ENCODE results near the gene KREMEN2. TPM values are rescaled to one million over a fixed set of nuclear protein-coding genes. Genes with fewer than 3 reads are reported as not detected.

The KREMEN2 gene
- total RNA-seq, 1 donor from 2014 or later, result 8.0 TPM

DNA sequence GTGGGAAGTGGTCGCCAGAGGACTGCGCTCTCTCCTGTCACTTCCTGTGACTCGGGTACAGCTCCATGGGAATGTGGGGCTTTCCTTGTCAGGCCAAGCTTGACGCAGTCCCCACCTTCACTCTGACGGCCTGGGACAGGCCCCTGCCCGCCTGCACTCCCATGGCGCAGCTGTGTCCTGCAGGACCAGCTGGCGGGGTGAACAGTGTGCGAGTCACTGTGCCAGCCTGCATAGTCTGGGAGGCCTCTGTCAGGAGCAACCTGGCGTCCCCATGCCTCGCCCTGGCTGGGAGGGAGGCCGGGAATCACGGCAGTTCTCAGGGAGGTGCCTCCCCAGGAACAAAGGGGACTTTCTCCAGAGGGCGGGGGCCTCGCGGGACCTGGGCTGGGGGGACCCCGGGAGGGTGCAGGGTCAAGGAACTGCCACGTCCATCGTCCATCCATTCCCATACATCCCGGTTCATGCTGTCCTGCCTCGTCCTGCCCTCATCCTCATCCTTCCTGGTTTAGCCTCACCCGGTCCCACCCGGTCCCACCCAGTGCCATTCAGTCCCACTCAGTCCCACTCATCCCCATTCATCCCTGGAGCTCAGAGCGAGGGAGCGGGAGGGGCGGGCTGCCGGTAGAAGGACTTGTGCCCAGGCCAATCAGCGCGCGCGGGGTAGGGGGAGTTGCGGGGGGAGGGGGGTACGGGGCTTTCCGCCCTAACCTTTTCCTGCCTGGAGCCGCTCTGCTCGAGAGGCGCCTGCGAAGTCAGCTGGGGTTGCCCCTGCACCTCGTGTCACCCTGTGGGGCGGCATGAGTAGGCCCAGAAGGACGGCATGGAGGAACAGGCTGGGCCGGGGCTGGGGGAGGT, 38.9 kb upstream of the KREMEN2 start:
- Histone ChIP-seq H2AFZ (ENCODE audit: low read depth, low read length) (no peak overlapping the region), H3K79me2 (ENCODE audit: insufficient read depth, low read length) (peaks cover 17% of the 10 kb centered on the region), H3K27ac (ENCODE audit: low read depth, low read length) (no peak overlapping the region), H3K36me3 (ENCODE audit: insufficient read depth, low read length) (peaks cover 9% of the 10 kb centered on the region), H3K4me3 (ENCODE audit: insufficient read depth, low read depth, low read length) (no peak overlapping the region), H4K20me1 (ENCODE audit: insufficient read depth, low read length) (peaks cover 41% of the 10 kb centered on the region), H3K9me3 (ENCODE audit: insufficient read depth, low read depth, low read length) (no peaks in the 10 kb centered on the region), H3K27me3 (ENCODE audit: insufficient read depth, low read length) (no peaks in the 10 kb centered on the region), H3K9ac (ENCODE audit: low read length) (no peak overlapping the region), H3K4me1 (ENCODE audit: insufficient read depth, low read length) (peaks cover 6% of the 10 kb centered on the region), H3K4me2 (ENCODE audit: low read length) (no peak overlapping the region)
- no peaks in the 10 kb centered on the region for H3K4me1 Mint-ChIP-seq (ENCODE audit: low read depth, unreplicated experiment)
- peaks cover 11% of the 10 kb centered on the region for H3K9me3 Mint-ChIP-seq (ENCODE audit: unreplicated experiment)
- no peak for TF ChIP-seq EZH2 (IDR thresholded peaks at IDR 0.05; ENCODE audit: insufficient read depth, low read length)
- TF ChIP-seq, protein P1, sequence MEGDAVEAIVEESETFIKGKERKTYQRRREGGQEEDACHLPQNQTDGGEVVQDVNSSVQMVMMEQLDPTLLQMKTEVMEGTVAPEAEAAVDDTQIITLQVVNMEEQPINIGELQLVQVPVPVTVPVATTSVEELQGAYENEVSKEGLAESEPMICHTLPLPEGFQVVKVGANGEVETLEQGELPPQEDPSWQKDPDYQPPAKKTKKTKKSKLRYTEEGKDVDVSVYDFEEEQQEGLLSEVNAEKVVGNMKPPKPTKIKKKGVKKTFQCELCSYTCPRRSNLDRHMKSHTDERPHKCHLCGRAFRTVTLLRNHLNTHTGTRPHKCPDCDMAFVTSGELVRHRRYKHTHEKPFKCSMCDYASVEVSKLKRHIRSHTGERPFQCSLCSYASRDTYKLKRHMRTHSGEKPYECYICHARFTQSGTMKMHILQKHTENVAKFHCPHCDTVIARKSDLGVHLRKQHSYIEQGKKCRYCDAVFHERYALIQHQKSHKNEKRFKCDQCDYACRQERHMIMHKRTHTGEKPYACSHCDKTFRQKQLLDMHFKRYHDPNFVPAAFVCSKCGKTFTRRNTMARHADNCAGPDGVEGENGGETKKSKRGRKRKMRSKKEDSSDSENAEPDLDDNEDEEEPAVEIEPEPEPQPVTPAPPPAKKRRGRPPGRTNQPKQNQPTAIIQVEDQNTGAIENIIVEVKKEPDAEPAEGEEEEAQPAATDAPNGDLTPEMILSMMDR (IDR thresholded peaks at IDR 0.05; ENCODE audit: insufficient read depth, low read depth, low read length), result no peak
- FAIRE-seq (no peak), DNase-seq (ENCODE audit: low read depth) (no peak)
- peak overlapping the region; percentile 34 for H3K27ac Mint-ChIP-seq (ENCODE audit: unreplicated experiment)
- peaks cover 21% of the 10 kb centered on the region for H3K36me3 Mint-ChIP-seq (ENCODE audit: low read depth, unreplicated experiment)
- H3K27me3 Mint-ChIP-seq (ENCODE audit: low read depth, unreplicated experiment), result no peaks in the 10 kb centered on the region
- H3K4me3 Mint-ChIP-seq (ENCODE audit: unreplicated experiment), result no peak overlapping the region

GRCh38 chr16:2925951-2926649, 38.0 kb upstream of the KREMEN2 start:
- Mint-ChIP-seq H3K36me3 (ENCODE audit: low read depth, unreplicated experiment) (peaks cover 21% of the 10 kb centered on the region), H3K27me3 (ENCODE audit: low read depth, unreplicated experiment) (no peaks in the 10 kb centered on the region), H3K4me1 (ENCODE audit: low read depth, unreplicated experiment) (no peaks in the 10 kb centered on the region), H3K4me3 (ENCODE audit: unreplicated experiment) (no peak overlapping the region), H3K9me3 (ENCODE audit: unreplicated experiment) (peaks cover 11% of the 10 kb centered on the region), H3K27ac (ENCODE audit: unreplicated experiment) (no peak overlapping the region)
- H4K20me1 ChIP-seq (ENCODE audit: insufficient read depth, low read length), result peaks cover 37% of the 10 kb centered on the region
- no peak overlapping the region for H3K9ac ChIP-seq (ENCODE audit: low read length)
- peaks cover 6% of the 10 kb centered on the region for H3K4me1 ChIP-seq (ENCODE audit: insufficient read depth, low read length)
- DNase-seq (ENCODE audit: low read depth), result no peak
- H3K36me3 ChIP-seq (ENCODE audit: insufficient read depth, low read length), result peaks cover 9% of the 10 kb centered on the region
- no peak overlapping the region for H3K27ac ChIP-seq (ENCODE audit: low read depth, low read length)
- H3K4me2 ChIP-seq (ENCODE audit: low read length), result no peak overlapping the region
- H3K27me3 ChIP-seq (ENCODE audit: insufficient read depth, low read length), result no peaks in the 10 kb centered on the region
- H3K4me3 ChIP-seq (ENCODE audit: insufficient read depth, low read depth, low read length), result no peak overlapping the region
- H3K79me2 ChIP-seq (ENCODE audit: insufficient read depth, low read length), result peaks cover 17% of the 10 kb centered on the region
- TF ChIP-seq EZH2 (IDR thresholded peaks at IDR 0.05; ENCODE audit: insufficient read depth, low read length), result no peak
- TF ChIP-seq, protein P1 (IDR thresholded peaks at IDR 0.05; ENCODE audit: insufficient read depth, low read depth, low read length), result no peak
- no peak for FAIRE-seq
- no peaks in the 10 kb centered on the region for H3K9me3 ChIP-seq (ENCODE audit: insufficient read depth, low read depth, low read length)
- no peak overlapping the region for H2AFZ ChIP-seq (ENCODE audit: low read depth, low read length)
